HG02973 (cell line): ENCODE results near the gene VPS18.

ENCODE experiments used
- ATAC-seq: cut with Tn5 transposase; IDR thresholded peaks from one replicate; pipeline ENCODE4 v1.9.1; 2021; ENCODE audit warnings: moderate library complexity; ENCODE audit not compliant: unreplicated experiment

The VPS18 gene

GRCh38 chr15:40918146-40918798 lies 24.0 kb downstream of the VPS18 start:
- no peak for ATAC-seq

- no peak for ATAC-seq
Observed at GRCh38 chr15:40918799-40919392, 24.6 kb downstream of the VPS18 start.

GRCh38 chr15:40921949-40922607 lies 27.8 kb downstream of the VPS18 start:
- no peak for ATAC-seq

GRCh38 chr15:40922608-40923005 lies 28.4 kb downstream of the VPS18 start:
- ATAC-seq = no peak

GRCh38 chr15:40923551-40923950 lies 29.3 kb downstream of the VPS18 start:
- ATAC-seq = no peak

- ATAC-seq = no peak
Observed at GRCh38 chr15:40925495-40925862, 31.2 kb downstream of the VPS18 start.

- ATAC-seq = no peak
Observed at GRCh38 chr15:40925863-40926658, 31.8 kb downstream of the VPS18 start.

- ATAC-seq = no peak
Observed at GRCh38 chr15:40926659-40927494, 32.6 kb downstream of the VPS18 start.

GRCh38 chr15:40927495-40927872 lies 33.2 kb downstream of the VPS18 start:
- no peak for ATAC-seq

- no peak for ATAC-seq
Observed at GRCh38 chr15:40927873-40928806, 33.9 kb downstream of the VPS18 start.

GRCh38 chr15:40928821-40929659 lies 34.8 kb downstream of the VPS18 start, which contains the start of gene DLL4:
Gene DLL4 (plus strand): TSS chr15:40929340. CDS start chr15:40929669, 329 bp downstream.
- no peak for ATAC-seq

GRCh38 chr15:40929660-40930429 lies 35.6 kb downstream of the VPS18 start:
- no peak for ATAC-seq

- ATAC-seq = no peak
Observed at GRCh38 chr15:40930430-40931299, 36.4 kb downstream of the VPS18 start.

GRCh38 chr15:40931300-40932142 lies 37.3 kb downstream of the VPS18 start:
- ATAC-seq = no peak

- no peak for ATAC-seq
Observed at GRCh38 chr15:40932156-40932555, 37.9 kb downstream of the VPS18 start.
